NCI-H1694 (cell line): ENCODE results near the gene RUFY4.

Source experiments
- DNase-seq: peaks from one replicate; lab custom pipeline; 2025; lab: John Stamatoyannopoulos, UW

The RUFY4 gene

GRCh38 chr2:218060950-218061660 lies 7.9 kb upstream of the RUFY4 start:
- DNase-seq = no peak

- no peak for DNase-seq
Measured at GRCh38 chr2:218063486-218063885, 5.6 kb upstream of the RUFY4 start.

GRCh38 chr2:218063896-218064295 lies 5.2 kb upstream of the RUFY4 start:
- no peak for DNase-seq

GRCh38 chr2:218065239-218066006 lies 3.6 kb upstream of the RUFY4 start:
- DNase-seq = no peak

GRCh38 chr2:218066926-218067515 lies 2.0 kb upstream of the RUFY4 start:
- no peak for DNase-seq

- DNase-seq = no peak
Measured at GRCh38 chr2:218067523-218067922, 1.5 kb upstream of the RUFY4 start.

GRCh38 chr2:218069606-218070300 lies 700 bp downstream of the RUFY4 start:
- DNase-seq = no peak

- no peak for DNase-seq
Measured at GRCh38 chr2:218070587-218070986, 1.5 kb downstream of the RUFY4 start.

- no peak for DNase-seq
Measured at GRCh38 chr2:218071218-218071937, 2.3 kb downstream of the RUFY4 start.

GRCh38 chr2:218072002-218072401 lies 2.9 kb downstream of the RUFY4 start:
- DNase-seq = no peak

GRCh38 chr2:218072478-218073024 lies 3.5 kb downstream of the RUFY4 start:
- DNase-seq = no peak

- no peak for DNase-seq
Measured at GRCh38 chr2:218073185-218073584, 4.1 kb downstream of the RUFY4 start.

GRCh38 chr2:218074031-218074430 lies 5.0 kb downstream of the RUFY4 start:
- no peak for DNase-seq

- DNase-seq = no peak
Measured at GRCh38 chr2:218075975-218076811, 7.1 kb downstream of the RUFY4 start.

GRCh38 chr2:218077464-218078216 lies 8.6 kb downstream of the RUFY4 start:
- no peak for DNase-seq

GRCh38 chr2:218079943-218080913 lies 11.2 kb downstream of the RUFY4 start:
- peak; percentile 31 for DNase-seq

GRCh38 chr2:218081063-218081462 lies 12.0 kb downstream of the RUFY4 start:
- DNase-seq = no peak

GRCh38 chr2:218081695-218082094 lies 12.6 kb downstream of the RUFY4 start:
- DNase-seq = no peak
